Hematopoietic multipotent progenitor cell treated with erythropoietin and hydrocortisone succinate and interleukin-3 and kit ligand, for 6 days (in vitro differentiated cells): ENCODE measurements around the gene RRP1.

Source experiments
- DNase-seq: peaks from one replicate; pipeline ENCODE4 v3.0.0-alpha.2; 2015

Gene RRP1

DNA sequence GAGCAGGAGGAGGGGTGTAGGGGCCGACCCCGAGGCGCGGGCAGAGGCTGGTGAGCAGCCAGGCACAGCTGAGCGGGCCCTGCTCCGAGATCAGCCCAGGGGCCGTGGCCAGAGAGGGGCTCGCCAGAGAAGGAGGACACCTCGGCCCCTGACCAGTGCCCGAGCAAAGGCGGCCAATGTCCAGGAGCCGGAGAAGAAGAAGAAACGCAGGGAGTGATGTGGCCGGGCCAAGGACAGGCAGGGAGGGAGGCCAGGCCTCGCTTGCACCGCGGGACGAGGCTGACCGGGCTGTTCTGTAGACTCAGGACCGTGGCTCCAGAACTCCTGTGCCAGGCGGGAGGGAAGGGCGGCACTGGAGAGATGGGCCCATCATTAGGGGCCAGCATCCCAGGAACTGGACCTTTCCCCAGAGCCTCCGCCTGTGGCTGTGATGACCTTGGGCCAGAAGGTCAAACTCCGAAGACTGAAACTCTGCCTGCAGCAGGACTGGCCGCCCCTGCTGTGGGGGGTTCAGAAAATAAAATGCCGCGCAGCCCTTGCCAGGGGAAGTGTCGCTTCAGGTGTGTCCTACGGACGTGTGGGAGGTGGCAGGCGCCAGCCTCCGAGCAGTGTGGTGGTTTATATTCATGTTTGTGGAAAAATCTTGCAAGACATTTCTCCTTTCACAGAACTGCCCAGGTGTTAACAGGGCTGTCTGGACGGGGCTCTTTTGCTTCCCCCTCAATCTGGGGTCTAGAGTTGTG, 14.4 kb downstream of the RRP1 start:
- no peak for DNase-seq

DNA sequence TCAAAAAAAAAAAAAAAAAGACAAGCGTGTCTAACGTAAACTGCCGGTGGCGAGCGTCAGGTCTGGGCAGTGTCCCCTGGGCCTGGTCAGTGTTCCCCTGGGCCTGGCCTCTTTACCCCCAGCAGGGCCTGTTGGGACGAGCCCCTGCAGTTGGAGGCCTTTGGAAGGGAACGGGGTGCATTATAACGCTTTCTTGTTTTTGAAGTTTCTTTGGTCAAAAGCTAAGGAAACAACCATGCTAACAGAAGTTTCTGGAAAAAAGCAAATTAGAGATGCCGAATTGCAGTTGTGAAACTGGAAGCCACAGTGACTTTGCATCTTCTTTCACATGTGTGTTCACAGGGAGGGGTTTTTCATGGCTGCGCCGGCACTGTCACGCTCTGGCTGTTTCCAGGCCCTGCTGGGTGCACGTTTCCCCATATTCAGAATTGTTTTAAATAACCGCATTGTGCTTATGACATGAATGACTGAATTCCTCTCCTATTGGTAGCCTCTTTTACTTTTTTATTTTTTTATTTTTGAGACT, 16.0 kb downstream of the RRP1 start:
- peak; percentile 76 for DNase-seq

DNA sequence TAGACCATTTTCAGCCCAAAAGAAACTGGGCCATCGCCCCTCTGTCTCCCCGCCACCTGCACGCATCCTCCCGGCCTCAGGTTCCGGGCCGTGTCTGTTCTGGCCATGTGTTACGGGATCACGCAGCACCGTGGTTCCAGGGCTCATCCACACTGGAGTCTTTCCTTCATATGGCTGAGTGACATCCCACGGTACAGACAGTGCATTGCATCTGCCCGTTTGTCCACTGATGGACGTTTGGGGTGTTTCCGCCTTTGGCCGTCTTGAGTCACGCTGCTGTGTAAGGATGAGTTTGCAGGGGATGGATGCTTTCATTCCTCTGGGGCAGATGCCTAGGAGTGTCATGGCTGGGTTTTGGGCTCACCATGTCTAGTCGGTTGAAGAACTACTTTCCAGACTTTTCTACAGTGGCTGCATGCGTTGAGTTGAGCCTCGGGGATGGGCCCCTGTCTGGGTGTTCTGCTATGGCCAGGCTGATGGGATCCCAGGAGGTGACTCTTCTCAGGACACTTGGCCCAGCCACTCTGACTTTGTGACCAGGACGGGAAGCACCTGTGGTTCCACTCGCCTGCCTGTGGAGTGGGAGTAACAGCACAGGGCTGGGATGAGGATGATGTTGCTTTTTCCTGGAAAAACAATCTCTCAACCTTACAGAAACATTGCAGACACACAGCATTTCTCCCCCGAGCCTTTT, 16.8 kb downstream of the RRP1 start:
- DNase-seq, result no peak

DNA sequence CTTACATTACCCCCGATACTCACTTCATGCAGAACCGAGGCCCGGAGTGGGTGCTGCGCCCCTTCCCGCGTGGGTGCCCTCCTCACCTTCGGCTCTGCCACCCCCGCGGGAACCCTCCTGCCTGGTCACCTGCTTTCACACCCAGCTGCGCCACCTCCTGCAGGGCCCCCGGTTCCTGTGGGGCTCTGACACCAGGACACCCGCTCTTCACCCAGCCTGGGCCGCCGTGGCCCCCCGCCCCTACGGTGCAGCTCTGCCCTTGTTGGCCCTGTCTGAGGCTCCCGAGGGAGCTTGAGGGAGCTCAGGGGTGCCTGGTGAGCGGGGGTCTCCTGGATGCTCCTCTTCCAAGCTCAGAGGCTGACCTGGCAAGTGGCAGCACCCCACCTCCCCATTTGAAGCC, 19.0 kb downstream of the RRP1 start:
- no peak for DNase-seq

GRCh38 chr21:43808832-43809251, 19.5 kb downstream of the RRP1 start:
- DNase-seq, result no peak

DNA sequence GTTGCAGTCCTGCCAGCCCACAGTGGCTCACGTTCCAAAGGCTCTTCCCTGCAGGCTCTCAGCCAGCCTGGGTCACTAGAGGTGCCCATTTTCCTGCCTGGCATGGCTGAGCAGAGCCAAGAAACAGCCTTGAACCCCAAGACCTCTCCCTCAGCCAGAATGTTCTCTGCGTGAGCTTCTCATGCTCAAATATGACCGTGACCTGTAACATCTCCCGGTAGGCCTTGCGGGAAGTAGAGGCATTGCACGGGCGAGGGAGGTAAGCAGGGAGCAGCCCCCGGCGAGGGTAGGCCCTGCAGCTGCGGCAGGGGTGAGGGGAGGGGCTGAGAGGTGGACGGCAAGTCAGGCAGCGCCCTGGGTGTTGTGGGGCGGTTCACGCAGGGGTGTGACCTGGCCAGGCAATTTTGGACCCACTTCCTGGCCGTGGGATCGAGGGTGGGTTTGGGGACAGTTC, 20.0 kb downstream of the RRP1 start:
- DNase-seq, result no peak

DNA sequence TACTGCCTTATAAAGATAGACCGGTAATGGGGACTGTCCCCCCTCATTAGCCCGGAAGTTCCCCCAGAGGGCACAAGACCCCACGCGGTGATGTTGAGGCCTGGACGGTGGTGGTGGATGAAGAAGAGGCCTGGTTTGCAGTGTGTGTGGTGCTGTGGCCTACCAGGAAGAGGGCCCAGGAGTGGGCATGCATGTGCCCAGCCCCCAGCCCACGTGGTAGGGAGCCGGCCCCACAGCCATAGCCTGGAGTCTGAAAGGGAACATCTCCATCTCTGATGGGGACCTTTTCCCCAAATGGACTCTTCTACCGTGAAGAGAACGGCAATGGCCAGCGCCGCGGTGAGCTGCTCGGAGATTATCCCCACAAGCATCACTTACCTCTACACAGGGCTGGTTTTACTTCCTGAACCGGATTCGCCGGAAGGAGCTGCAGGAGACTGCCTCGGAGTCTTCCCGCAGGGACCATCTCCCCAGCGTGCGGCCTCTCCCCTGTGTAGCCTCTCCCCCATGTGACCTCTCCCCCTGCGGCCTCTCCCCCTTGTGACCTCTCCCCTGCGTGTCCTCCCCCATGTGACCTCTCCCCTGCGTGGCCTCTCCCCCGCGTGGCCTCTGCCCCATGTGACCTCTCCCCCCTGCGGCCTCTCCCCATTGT, 20.6 kb downstream of the RRP1 start:
- DNase-seq, result no peak

DNA sequence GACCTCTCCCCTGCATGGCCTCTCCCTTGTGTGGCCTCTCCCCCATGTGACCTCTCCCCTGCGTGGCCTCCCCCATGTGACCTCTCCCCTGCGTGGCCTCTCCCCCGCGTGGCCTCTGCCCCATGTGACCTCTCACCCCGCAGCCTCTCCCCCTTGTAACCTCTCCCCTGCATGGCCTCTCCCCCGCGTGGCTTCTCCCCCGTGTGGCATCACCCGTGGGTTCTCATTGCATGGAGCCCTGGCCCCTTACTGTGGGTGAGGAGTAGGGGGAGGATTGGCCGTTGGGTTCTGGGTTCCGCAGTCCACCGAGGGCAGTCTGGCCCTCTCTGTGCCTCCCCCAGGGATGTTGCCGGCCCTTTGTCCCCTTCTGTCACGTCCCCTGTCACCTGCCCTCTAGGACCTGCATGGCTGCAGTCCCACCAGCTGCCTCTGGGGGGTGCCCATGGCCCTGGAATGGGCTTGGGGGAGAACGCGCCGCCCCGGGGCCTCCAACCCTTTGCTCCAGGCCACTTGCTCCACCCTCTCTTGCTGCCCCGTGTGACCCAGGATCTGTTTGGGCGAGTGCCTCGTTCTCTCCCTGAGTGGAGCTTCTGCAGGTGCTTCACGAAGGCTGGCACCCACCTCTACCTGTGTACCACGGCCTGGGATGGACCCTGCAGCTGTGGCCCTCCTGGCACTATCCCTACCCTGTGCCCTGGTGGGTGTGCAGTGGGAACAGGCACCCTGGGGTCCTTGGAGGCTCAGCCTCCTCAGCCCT, 21.3 kb downstream of the RRP1 start:
- peak; percentile 91 for DNase-seq

GRCh38 chr21:43811262-43812105, 22.1 kb downstream of the RRP1 start:
- no peak for DNase-seq

- no peak for DNase-seq
Measured at GRCh38 chr21:43812139-43812821, 22.9 kb downstream of the RRP1 start.

DNA sequence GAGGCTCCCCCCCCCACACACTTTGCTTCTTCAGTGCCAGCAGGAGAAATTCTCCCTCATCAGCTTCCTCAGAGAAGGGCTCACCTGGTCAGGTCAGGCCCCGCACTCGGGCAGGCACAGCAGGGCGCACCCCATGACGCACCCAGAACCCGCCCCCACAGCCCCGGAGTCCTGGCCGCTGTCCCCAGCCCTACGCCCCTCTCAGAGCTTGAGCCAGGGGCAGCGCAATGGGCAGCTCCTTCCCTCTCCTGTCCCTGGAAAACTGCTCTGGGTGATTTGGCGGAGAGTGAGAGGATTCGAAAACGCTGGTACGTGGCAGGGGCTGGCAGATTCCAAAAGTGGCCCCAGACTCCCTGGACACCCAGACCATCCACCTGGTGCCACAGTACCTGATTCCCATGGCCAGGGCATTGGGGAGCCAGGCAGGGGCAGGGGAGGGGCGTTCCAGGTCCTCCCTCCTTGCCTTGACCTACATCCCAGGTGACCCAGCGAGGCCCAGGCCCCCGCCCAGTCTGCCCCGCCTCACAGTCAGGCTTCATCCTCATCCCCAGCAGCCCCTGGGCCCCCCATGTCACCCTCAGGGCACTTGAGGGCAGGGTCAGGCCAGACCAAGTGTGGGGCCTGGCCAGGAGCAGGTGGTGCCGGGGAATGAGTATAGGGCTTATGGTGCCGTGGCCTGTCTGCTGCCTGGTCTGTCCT, 23.7 kb downstream of the RRP1 start:
- no peak for DNase-seq

DNA sequence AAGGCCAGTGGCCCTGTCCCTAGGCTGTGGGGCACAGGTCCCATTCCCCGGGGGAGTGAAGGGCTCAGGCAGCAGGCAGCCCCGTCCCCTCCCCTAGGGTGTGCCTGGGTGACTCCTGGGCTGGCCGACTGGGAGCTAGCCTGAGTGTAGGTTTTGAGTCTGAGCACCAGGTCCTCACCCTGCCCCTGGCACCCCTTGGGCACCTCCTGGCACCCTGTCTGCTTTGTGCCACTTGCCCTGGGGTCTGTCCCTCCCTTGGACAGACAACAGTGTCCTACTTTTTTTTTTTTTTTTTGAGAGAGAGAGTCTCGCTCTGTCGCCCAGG, 24.2 kb downstream of the RRP1 start:
- DNase-seq, result no peak

DNA sequence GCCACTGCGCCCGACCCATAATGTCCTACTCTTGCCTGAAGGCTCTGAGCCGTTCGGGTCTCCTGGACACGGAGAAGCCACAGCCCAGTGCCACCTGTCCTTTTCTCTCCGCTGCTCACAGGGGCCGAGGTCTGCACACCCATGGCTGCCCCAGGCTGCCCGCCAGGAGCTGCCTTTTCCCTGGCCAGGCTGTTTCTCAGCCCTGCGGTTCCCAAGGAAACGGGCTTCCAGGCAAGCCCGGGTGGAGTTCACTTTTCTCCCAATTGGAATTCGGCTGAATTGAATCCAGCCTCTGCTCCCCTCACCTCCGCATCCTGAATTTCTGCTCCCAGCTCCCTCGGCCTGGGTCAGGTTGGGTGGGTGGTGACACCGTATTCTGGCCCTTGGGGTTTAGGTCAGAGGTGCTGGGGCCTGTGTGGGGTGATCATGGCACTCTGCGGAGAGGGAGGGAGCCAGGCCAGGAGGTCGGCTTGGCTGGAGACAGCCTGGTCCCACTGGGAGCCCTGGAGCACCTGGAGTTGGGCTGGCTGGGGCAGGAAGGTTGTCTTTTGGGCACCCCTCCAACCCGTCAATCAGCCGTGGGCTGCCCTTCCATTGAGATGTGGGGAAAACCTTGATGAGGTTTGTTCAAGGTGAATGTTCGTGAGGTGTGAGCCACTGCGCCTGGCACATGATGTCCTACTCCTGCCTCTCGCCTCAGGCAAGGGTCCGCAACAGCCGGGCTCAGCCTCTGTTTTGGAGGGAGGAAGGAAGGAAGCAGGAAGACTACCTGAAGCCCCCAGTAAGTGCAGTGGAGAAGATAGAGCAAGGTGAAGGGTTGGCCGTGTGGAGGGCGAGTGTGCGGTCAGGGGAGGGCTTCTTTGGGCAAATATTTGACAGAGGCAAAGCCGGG, 25.1 kb downstream of the RRP1 start:
- DNase-seq, result no peak

DNA sequence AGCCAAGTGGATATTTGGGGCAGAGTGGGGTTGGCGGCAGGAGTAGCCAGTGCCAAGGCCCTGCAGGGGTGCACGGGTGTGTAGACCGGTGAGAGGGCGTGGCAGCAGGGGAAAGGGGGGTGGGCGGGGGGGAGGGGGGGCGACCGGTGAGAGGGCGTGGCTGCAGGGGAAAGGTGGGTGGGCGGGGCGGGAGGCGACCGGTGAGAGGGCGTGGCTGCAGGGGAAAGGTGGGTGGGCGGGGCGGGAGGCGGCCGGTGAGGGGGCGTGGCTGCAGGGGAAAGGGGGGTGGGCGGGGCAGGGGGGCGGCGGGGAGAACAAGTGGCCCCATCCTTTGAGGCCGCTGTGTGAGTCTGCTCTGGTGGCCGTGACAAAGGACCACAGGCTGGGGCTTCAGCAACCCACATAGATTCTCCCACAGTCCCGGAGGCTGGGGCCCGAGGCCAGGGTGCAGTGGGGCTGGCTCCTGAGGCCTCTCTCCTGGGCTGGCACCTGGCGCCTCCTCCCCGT, 25.8 kb downstream of the RRP1 start:
- no peak for DNase-seq

GRCh38 chr21:43815991-43816390, 26.6 kb downstream of the RRP1 start:
- no peak for DNase-seq

GRCh38 chr21:43816611-43817071, 27.3 kb downstream of the RRP1 start:
- DNase-seq, result no peak

DNA sequence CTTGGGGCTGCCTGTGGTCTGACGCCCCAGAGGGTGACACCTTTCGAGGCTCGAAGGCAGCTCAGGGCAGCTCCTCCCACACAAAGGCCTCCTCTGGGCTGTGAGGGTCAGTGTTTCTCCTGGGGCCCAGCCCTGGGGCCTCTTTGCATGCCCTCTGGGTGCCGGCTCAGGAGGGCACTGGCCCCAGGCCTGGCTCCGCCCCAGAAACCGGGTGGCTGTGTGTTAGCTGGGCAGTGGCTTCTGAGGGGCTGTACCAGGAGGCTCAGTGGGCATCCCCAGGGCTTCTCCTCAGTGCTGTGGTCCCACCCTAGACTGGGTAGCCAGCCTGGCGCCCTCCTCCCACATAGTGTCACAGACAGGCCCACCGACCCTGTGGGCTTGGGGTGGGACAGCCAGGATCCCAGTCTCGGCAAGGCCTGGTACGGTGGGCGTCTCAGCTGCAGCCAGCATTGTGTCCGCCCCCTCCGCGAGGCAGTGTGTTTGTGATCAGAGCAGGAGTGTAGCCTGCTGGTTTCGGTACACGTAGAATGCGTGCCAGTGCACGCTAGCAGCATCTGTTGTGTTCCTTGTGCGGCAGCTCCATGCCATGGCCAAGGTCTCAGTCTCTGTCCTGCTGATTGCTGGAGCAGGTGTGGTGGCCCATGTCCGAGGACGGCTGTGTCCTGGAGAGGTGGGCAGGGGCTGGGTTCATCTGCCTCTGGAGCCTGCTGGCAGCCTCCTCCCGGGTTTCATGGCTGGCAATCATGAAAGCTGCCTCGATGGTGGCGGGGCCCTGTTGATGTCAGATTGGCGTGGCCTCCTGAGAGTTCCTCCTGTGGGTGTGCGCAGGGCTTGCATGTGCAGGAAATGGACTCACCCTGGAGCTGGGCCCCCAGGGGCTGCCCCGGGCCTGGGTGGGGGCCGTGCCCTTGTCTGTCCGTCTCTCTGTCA, 28.0 kb downstream of the RRP1 start:
- no peak for DNase-seq

DNA sequence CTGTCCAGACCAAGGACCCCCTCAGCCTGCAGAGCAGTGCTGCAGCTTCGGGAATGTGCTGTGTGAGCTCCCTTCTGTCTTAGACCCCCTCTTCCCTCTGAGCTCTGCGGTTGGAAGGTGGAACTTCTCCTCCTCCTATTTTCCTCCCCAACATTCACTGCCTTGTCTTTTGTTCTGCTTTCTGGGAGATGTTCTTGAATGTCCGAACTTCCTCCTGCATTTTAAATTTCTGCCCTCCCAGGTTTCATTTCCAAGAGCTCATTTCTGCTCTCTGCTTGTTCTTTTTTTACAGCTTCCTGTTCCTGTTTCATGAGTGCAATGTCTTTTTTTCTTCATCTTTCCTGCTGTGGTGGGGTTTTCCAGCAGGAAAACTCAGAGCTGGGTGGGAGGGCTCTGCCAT, 29.3 kb downstream of the RRP1 start:
- DNase-seq, result no peak
